Right lobe of liver (tissue), 4 donors: Measurements from ENCODE around the gene GRAP.

Experiments
- CTCF ChIP-seq, 4 donors: fragments of 200-600 bp in 3 of 4; fragments of 450-650 bp in 1 of 4; IDR thresholded peaks; one replicate each; pipeline versions ENCODE4 v1.5.1 to v1.8.0; 2016 to 2022; ENCODE audit warnings: antibody characterized with exemption in 4 of 4, mild to moderate bottlenecking in 2 of 4
- POLR2A ChIP-seq: fragments of 450-650 bp; IDR thresholded peaks from one replicate; pipeline ENCODE4 v1.6.1; 2017; ENCODE audit warnings: antibody characterized with exemption, mild to moderate bottlenecking
- donor health status: DM: no; HTN: no; CAD: no.
- donor health status: DM: no; HTN: no; CAD: no.
- donor health status: DM: no; HTN: yes; CAD: no.

GRCh38 chr17:19001907-19002590 is 44.7 kb downstream of the GRAP start:
- TF ChIP-seq CTCF (IDR thresholded peaks at IDR 0.05) (no peak), POLR2A (no peak)
